ENCODE results near the gene TFF1. TPM values are rescaled to one million over a fixed set of nuclear protein-coding genes. Genes with fewer than 3 reads are reported as not detected.

TFF1 gene
- total RNA-seq, 5 donors from 2014 or later (not counting 1 experiment from before 2014, with no cell fraction given): 1.2 to 1.3 TPM; not detected in 3

- Histone ChIP-seq H3K27me3 (replicated peaks in 1 of 2; ENCODE audit: control insufficient read depth in 2 of 2, extremely low read depth in 1 of 2, insufficient read depth in 2 of 2, low read length in 1 of 2) (peaks cover 0 to 15% of the 10 kb centered on the region in 2 experiments), H3K36me3 (ENCODE audit: control insufficient read depth in 2 of 2, extremely low read depth in 1 of 2, insufficient read depth in 1 of 2, low read length in 1 of 2) (no peaks in the 10 kb centered on the region), H3K4me3 (ENCODE audit: control insufficient read depth in 1 of 2, extremely low read depth in 1 of 2, low read length in 1 of 2) (no peak overlapping the region), H3K9me3 (no peaks in the 10 kb centered on the region), H3K27ac (ENCODE audit: low read length) (no peak overlapping the region), H3K4me1 (ENCODE audit: control insufficient read depth in 1 of 2, extremely low read depth in 1 of 2, insufficient read depth in 2 of 2, low read length in 2 of 2) (peaks cover 0 to 9% of the 10 kb centered on the region in 2 experiments)
- Mint-ChIP-seq H3K36me3 (peaks cover 3% of the 10 kb centered on the region), H3K4me3 (no peak overlapping the region), H3K27me3 (peaks cover 12 to 18% of the 10 kb centered on the region in 2 donors), H3K4me1 (peaks cover 5 to 10% (median 8%) of the 10 kb centered on the region in 3 donors), H3K27ac (no peak overlapping the region), H3K9me3 (no peaks in the 10 kb centered on the region)
- no peak for DNase-seq
- POLR2A ChIA-PET: no interaction called here
- CTCF ChIA-PET: no interaction called here
- ATAC-seq (replicated peaks in 1 of 4): no peak
- WGBS (ENCODE audit: insufficient coverage): 83% methylated on average over 2 of the region's 4 CpGs
These were observed 44.5 kb downstream of the TFF1 start for GRCh38 chr21:42321845-42322244.

- ChIA-PET CTCF (no interaction called here), POLR2A (no interaction called here)
- Histone ChIP-seq H3K27me3 (replicated peaks in 1 of 2; ENCODE audit: control insufficient read depth in 2 of 2, extremely low read depth in 1 of 2, insufficient read depth in 2 of 2, low read length in 1 of 2) (peaks cover 0 to 18% of the 10 kb centered on the region in 2 experiments), H3K27ac (ENCODE audit: low read length) (no peak overlapping the region), H3K4me1 (ENCODE audit: control insufficient read depth in 1 of 2, extremely low read depth in 1 of 2, insufficient read depth in 2 of 2, low read length in 2 of 2) (peaks cover 0 to 9% of the 10 kb centered on the region in 2 experiments), H3K9me3 (no peaks in the 10 kb centered on the region), H3K36me3 (ENCODE audit: control insufficient read depth in 2 of 2, extremely low read depth in 1 of 2, insufficient read depth in 1 of 2, low read length in 1 of 2) (no peaks in the 10 kb centered on the region), H3K4me3 (ENCODE audit: control insufficient read depth in 1 of 2, extremely low read depth in 1 of 2, low read length in 1 of 2) (no peak overlapping the region)
- ATAC-seq (replicated peaks in 1 of 4) (no peak), DNase-seq (no peak)
- H3K4me3 Mint-ChIP-seq: no peak overlapping the region
- H3K36me3 Mint-ChIP-seq: peaks cover 3% of the 10 kb centered on the region
- 82% methylated on average over 8 of the region's 10 CpGs for WGBS (ENCODE audit: insufficient coverage)
- peaks cover 12 to 18% of the 10 kb centered on the region in 2 donors for H3K27me3 Mint-ChIP-seq
- peak overlapping the region in 1 of 2 donors; percentile 31 for H3K27ac Mint-ChIP-seq
- peaks cover 5 to 10% (median 8%) of the 10 kb centered on the region in 3 donors for H3K4me1 Mint-ChIP-seq
- no peaks in the 10 kb centered on the region for H3K9me3 Mint-ChIP-seq
These were observed 45.1 kb downstream of the TFF1 start for GRCh38 chr21:42321231-42321630.

- Histone ChIP-seq H3K4me3 (ENCODE audit: control insufficient read depth in 1 of 2, extremely low read depth in 1 of 2, low read length in 1 of 2) (no peak overlapping the region), H3K4me1 (ENCODE audit: control insufficient read depth in 1 of 2, extremely low read depth in 1 of 2, insufficient read depth in 2 of 2, low read length in 2 of 2) (peaks cover 0 to 9% of the 10 kb centered on the region in 2 experiments), H3K27ac (ENCODE audit: low read length) (no peak overlapping the region), H3K9me3 (no peaks in the 10 kb centered on the region), H3K27me3 (replicated peaks in 1 of 2; ENCODE audit: control insufficient read depth in 2 of 2, extremely low read depth in 1 of 2, insufficient read depth in 2 of 2, low read length in 1 of 2) (peaks cover 0 to 18% of the 10 kb centered on the region in 2 experiments), H3K36me3 (ENCODE audit: control insufficient read depth in 2 of 2, extremely low read depth in 1 of 2, insufficient read depth in 1 of 2, low read length in 1 of 2) (no peaks in the 10 kb centered on the region)
- H3K36me3 Mint-ChIP-seq: peaks cover 3% of the 10 kb centered on the region
- DNase-seq (no peak), ATAC-seq (replicated peaks in 1 of 4) (no peak)
- no peak overlapping the region for H3K4me3 Mint-ChIP-seq
- 98% methylated on average over 6 of the region's 8 CpGs for WGBS (ENCODE audit: insufficient coverage)
- peaks cover 5 to 10% (median 8%) of the 10 kb centered on the region in 3 donors for H3K4me1 Mint-ChIP-seq
- ChIA-PET POLR2A (no interaction called here), CTCF (no interaction called here)
- no peak overlapping the region for H3K27ac Mint-ChIP-seq
- peaks cover 12 to 18% of the 10 kb centered on the region in 2 donors for H3K27me3 Mint-ChIP-seq
- H3K9me3 Mint-ChIP-seq: no peaks in the 10 kb centered on the region
These were observed 45.5 kb downstream of the TFF1 start for GRCh38 chr21:42320791-42321190.

GRCh38 chr21:42319851-42320572, 46.3 kb downstream of the TFF1 start:
- ATAC-seq (replicated peaks in 1 of 4) (no peak), DNase-seq (no peak)
- WGBS (ENCODE audit: insufficient coverage): 58% methylated on average over 11 of the region's 17 CpGs
- H3K4me1 ChIP-seq (ENCODE audit: control insufficient read depth in 1 of 2, extremely low read depth in 1 of 2, insufficient read depth in 2 of 2, low read length in 2 of 2): peaks cover 0 to 9% of the 10 kb centered on the region in 2 experiments
- Mint-ChIP-seq H3K27ac (no peak overlapping the region), H3K4me3 (no peak overlapping the region), H3K36me3 (no peaks in the 10 kb centered on the region), H3K9me3 (no peaks in the 10 kb centered on the region), H3K27me3 (peaks cover 10 to 15% of the 10 kb centered on the region in 2 donors), H3K4me1 (peaks cover 5 to 10% (median 8%) of the 10 kb centered on the region in 3 donors)
- H3K9me3 ChIP-seq: no peaks in the 10 kb centered on the region
- H3K4me3 ChIP-seq (ENCODE audit: control insufficient read depth in 1 of 2, extremely low read depth in 1 of 2, low read length in 1 of 2): no peak overlapping the region
- ChIA-PET POLR2A (no interaction called here), CTCF (interaction anchor here in 1 of 2 donors (0.5 kb wide), 1 partner anchor 504 kb away, joined by 4 read pairs; no protein-coding TSS in a partner anchor)
- no peak overlapping the region for H3K27ac ChIP-seq (ENCODE audit: low read length)
- H3K36me3 ChIP-seq (ENCODE audit: control insufficient read depth in 2 of 2, extremely low read depth in 1 of 2, insufficient read depth in 1 of 2, low read length in 1 of 2): no peaks in the 10 kb centered on the region
- H3K27me3 ChIP-seq (replicated peaks in 1 of 2; ENCODE audit: control insufficient read depth in 2 of 2, extremely low read depth in 1 of 2, insufficient read depth in 2 of 2, low read length in 1 of 2): peaks cover 0 to 18% of the 10 kb centered on the region in 2 experiments

GRCh38 chr21:42319376-42319775, 47.0 kb downstream of the TFF1 start:
- ChIA-PET CTCF (interaction anchor here in 1 of 2 donors (0.5 kb wide), 1 partner anchor 503 kb away, joined by 4 read pairs; no protein-coding TSS in a partner anchor), POLR2A (no interaction called here)
- 10% methylated on average over 3 of the region's 10 CpGs for WGBS (ENCODE audit: insufficient coverage)
- no peaks in the 10 kb centered on the region for H3K36me3 ChIP-seq (ENCODE audit: control insufficient read depth in 2 of 2, extremely low read depth in 1 of 2, insufficient read depth in 1 of 2, low read length in 1 of 2)
- ATAC-seq (replicated peaks in 1 of 4) (peak in 2 of 4 experiments; percentile 36 to 40), DNase-seq (no peak)
- Mint-ChIP-seq H3K4me1 (peaks cover 5 to 10% (median 8%) of the 10 kb centered on the region in 3 donors), H3K36me3 (no peaks in the 10 kb centered on the region), H3K4me3 (no peak overlapping the region), H3K9me3 (no peaks in the 10 kb centered on the region), H3K27ac (no peak overlapping the region), H3K27me3 (peaks cover 8 to 12% of the 10 kb centered on the region in 2 donors)
- H3K27me3 ChIP-seq (replicated peaks in 1 of 2; ENCODE audit: control insufficient read depth in 2 of 2, extremely low read depth in 1 of 2, insufficient read depth in 2 of 2, low read length in 1 of 2): peaks cover 0 to 18% of the 10 kb centered on the region in 2 experiments
- H3K9me3 ChIP-seq: no peaks in the 10 kb centered on the region
- H3K4me3 ChIP-seq (ENCODE audit: control insufficient read depth in 1 of 2, extremely low read depth in 1 of 2, low read length in 1 of 2): no peak overlapping the region
- H3K27ac ChIP-seq (ENCODE audit: low read length): no peak overlapping the region
- peaks cover 0 to 9% of the 10 kb centered on the region in 2 experiments for H3K4me1 ChIP-seq (ENCODE audit: control insufficient read depth in 1 of 2, extremely low read depth in 1 of 2, insufficient read depth in 2 of 2, low read length in 2 of 2)

- ChIA-PET POLR2A (interaction anchor here in 1 of 2 donors (0.6 kb wide), 1 partner anchor 656 kb away, joined by 13 read pairs; no protein-coding TSS in a partner anchor), CTCF (interaction anchor here in 1 of 2 donors (0.6 kb wide), 1 partner anchor 9 kb away, joined by 8 read pairs; no protein-coding TSS in a partner anchor)
- no peak overlapping the region for H3K4me3 Mint-ChIP-seq
- no peak overlapping the region for H3K27ac Mint-ChIP-seq
- H3K27me3 ChIP-seq (replicated peaks in 1 of 2; ENCODE audit: control insufficient read depth in 2 of 2, extremely low read depth in 1 of 2, insufficient read depth in 2 of 2, low read length in 1 of 2): peaks cover 0 to 17% of the 10 kb centered on the region in 2 experiments
- peaks cover 5 to 10% (median 8%) of the 10 kb centered on the region in 3 donors for H3K4me1 Mint-ChIP-seq
- no peaks in the 10 kb centered on the region for H3K9me3 ChIP-seq
- no peaks in the 10 kb centered on the region for H3K36me3 ChIP-seq (ENCODE audit: control insufficient read depth in 2 of 2, extremely low read depth in 1 of 2, insufficient read depth in 1 of 2, low read length in 1 of 2)
- peaks cover 0 to 9% of the 10 kb centered on the region in 2 experiments for H3K4me1 ChIP-seq (ENCODE audit: control insufficient read depth in 1 of 2, extremely low read depth in 1 of 2, insufficient read depth in 2 of 2, low read length in 2 of 2)
- peaks cover 4 to 8% of the 10 kb centered on the region in 2 donors for H3K27me3 Mint-ChIP-seq
- no peaks in the 10 kb centered on the region for H3K36me3 Mint-ChIP-seq
- H3K9me3 Mint-ChIP-seq: no peaks in the 10 kb centered on the region
- H3K4me3 ChIP-seq (ENCODE audit: control insufficient read depth in 1 of 2, extremely low read depth in 1 of 2, low read length in 1 of 2): no peak overlapping the region
- ATAC-seq (replicated peaks in 1 of 4): no peak
- H3K27ac ChIP-seq (ENCODE audit: low read length): no peak overlapping the region
- 93% methylated on average over 9 of the region's 20 CpGs for WGBS (ENCODE audit: insufficient coverage)
- no peak for DNase-seq
These were observed 48.2 kb downstream of the TFF1 start for GRCh38 chr21:42317826-42318746.
